ENCODE results near the gene BANF2. TPM values are rescaled to one million over a fixed set of nuclear protein-coding genes. Genes with fewer than 3 reads are reported as not detected.

Gene BANF2
- total and polyA plus RNA-seq, 2 of the 13 experiments (the other 11 are each of a cell fraction or from before 2014, with no cell fraction given), result 0.35 TPM; not detected in 1

- TF ChIP-seq TFE3 (CRISPR knock-in tag; IDR thresholded peaks at IDR 0.05), result no peak; the same call in 1 of the 2 replicates
- TF ChIP-seq NR2F2 (IDR thresholded peaks at IDR 0.05; ENCODE audit: borderline replicate concordance, low read depth), result no peak; the same call in 1 of the 2 replicates
- no peak for TF ChIP-seq ARID4A (CRISPR knock-in tag; IDR thresholded peaks at IDR 0.05; ENCODE audit: borderline replicate concordance)
- no peak for TF ChIP-seq ZNF556 (CRISPR knock-in tag; IDR thresholded peaks at IDR 0.05; ENCODE audit: borderline replicate concordance)
- no peak for TF ChIP-seq ZNF597 (CRISPR knock-in tag; IDR thresholded peaks at IDR 0.05)
- no peak for TF ChIP-seq TEAD3 (CRISPR knock-in tag; optimal IDR thresholded peaks at IDR 0.05; ENCODE audit: borderline replicate concordance)
- no peak for TF ChIP-seq ZNF326 (CRISPR knock-in tag; IDR thresholded peaks at IDR 0.05; ENCODE audit: borderline replicate concordance)
- no peak for TF ChIP-seq DBP (CRISPR knock-in tag; IDR thresholded peaks at IDR 0.05; ENCODE audit: not compliant biosample characterization)
- no peak for TF ChIP-seq ARID2 (CRISPR knock-in tag; IDR thresholded peaks at IDR 0.05; ENCODE audit: borderline replicate concordance)
- no peak for TF ChIP-seq LCORL (IDR thresholded peaks at IDR 0.05)
- TF ChIP-seq LCORL (CRISPR knock-in tag; IDR thresholded peaks at IDR 0.05), result no peak
- TF ChIP-seq MED13 (CRISPR knock-in tag; IDR thresholded peaks at IDR 0.05), result no peak
- no peak for TF ChIP-seq ZBTB21 (CRISPR knock-in tag; IDR thresholded peaks at IDR 0.05)
- no peak; the same call in 1 of the 2 replicates for TF ChIP-seq HIVEP1 (CRISPR knock-in tag; IDR thresholded peaks at IDR 0.05)
- TF ChIP-seq ESRRA (CRISPR knock-in tag; IDR thresholded peaks at IDR 0.05; ENCODE audit: low read depth), result 0 out of 2 replicates have a peak, but pooled peaks have one; percentile 6
- no peak for TF ChIP-seq ZNF280B (CRISPR knock-in tag; IDR thresholded peaks at IDR 0.05; ENCODE audit: borderline replicate concordance)
- TF ChIP-seq NFIC (IDR thresholded peaks at IDR 0.05; ENCODE audit: low read length), result no peak
- TF ChIP-seq ZNF567 (CRISPR knock-in tag; IDR thresholded peaks at IDR 0.05; ENCODE audit: borderline replicate concordance), result no peak
- peak; percentile 42; the same call in 1 of the 2 replicates for TF ChIP-seq TCF7L2 (IDR thresholded peaks at IDR 0.05; ENCODE audit: low read depth, low read length)
- TF ChIP-seq ZNF510 (CRISPR knock-in tag; IDR thresholded peaks at IDR 0.05; ENCODE audit: low read depth), result no peak
- no peak for TF ChIP-seq ZFP82 (CRISPR knock-in tag; IDR thresholded peaks at IDR 0.05; ENCODE audit: borderline replicate concordance)
These were observed 16.9 kb upstream of the BANF2 start (continued) for GRCh38 chr20:17682889-17683198.

Data from HepG2 (cell line).